A549 (cell line): ENCODE results near the gene CCDC74B. TPM values are rescaled to one million over a fixed set of nuclear protein-coding genes. Genes with fewer than 3 reads are reported as not detected.
"Not testable (repeated sequence)": the region's sequence is repeated elsewhere in the genome, so short reads cannot be mapped to it uniquely, and the experiment has no call there.

Experiments
- ATAC-seq, 2 experiments: fragments of 200-7000 bp in 1 of 2; fragments of >200 bp in 1 of 2; cut with Nextera tagmentation in 1 of 2; cut with Tn5 transposase in 1 of 2; 3 replicates each; pipeline versions ENCODE4 v1.8.0 to v1.9.1; 2018 to 2020; ENCODE audit warnings: mild to moderate bottlenecking in 1 of 2, moderate library complexity in 1 of 2
- CTCF ChIA-PET: fragments of 300-600 bp; sonication (Branson Sonifier 250); formaldehyde crosslinking; extraction: SDS; loops from one replicate; lab custom pipeline; 2021; ENCODE audit warnings: antibody characterized with exemption, inconsistent platforms; lab: Yijun Ruan, JAX
- POLR2A ChIA-PET: fragments of 350-600 bp; formaldehyde crosslinking; extraction: SDS; loops from one replicate; lab custom pipeline; 2021; ENCODE audit warnings: antibody characterized with exemption, inconsistent platforms; lab: Yijun Ruan, JAX
- DNase-seq, 2 experiments: peaks; one replicate each; pipeline versions ENCODE4 v3.0.0 to v3.0.0-alpha.2; 2011 to 2016; ENCODE audit warnings: low read depth in 1 of 2, low spot score in 1 of 2
- FAIRE-seq: peaks from 2 replicates; lab custom pipeline; 2011; peaks lifted over from hg19 to GRCh38; lab: Jason Lieb, UNC
- H3K27ac ChIP-seq, 2 experiments: fragments of >200 bp; sonication (Bioruptor Twin); formaldehyde crosslinking; 3 replicates each; pipeline ENCODE4 v1.5.1; 2016 to 2017
- H3K4me1 ChIP-seq: fragments of >200 bp; sonication (Bioruptor Twin); formaldehyde crosslinking; 3 replicates; pipeline ENCODE4 v1.6.1; 2016
- H3K4me2 ChIP-seq: fragments of >200 bp; sonication (Bioruptor Twin); formaldehyde crosslinking; 3 replicates; pipeline ENCODE4 v1.6.1; 2016
- H3K4me3 ChIP-seq: fragments of >200 bp; sonication (Bioruptor Twin); formaldehyde crosslinking; 3 replicates; pipeline ENCODE4 v1.5.1; 2016
- H3K9me3 ChIP-seq: fragments of >200 bp; sonication (Bioruptor Twin); formaldehyde crosslinking; 3 replicates; pipeline ENCODE4 v1.6.1; 2016
- ATOH8 ChIP-seq: fragments of 250-450 bp; sonication (Bioruptor Pico); IDR thresholded peaks from 2 replicates; pipeline ENCODE4 v1.5.0; 2020; ENCODE audit warnings: low read depth, mild to moderate bottlenecking, moderate library complexity
- BHLHE40 ChIP-seq: IDR thresholded peaks from 2 replicates; pipeline ENCODE4 v1.6.1; 2012; ENCODE audit warnings: low read depth, low read length, inconsistent platforms
- CBX8 ChIP-seq: fragments of 200-600 bp; sonication (generic); IDR thresholded peaks from 2 replicates; pipeline ENCODE4 v1.6.1; 2016
- GATA3 ChIP-seq: IDR thresholded peaks from 2 replicates; pipeline ENCODE4 v1.6.1; 2012; ENCODE audit warnings: borderline replicate concordance
- HEYL ChIP-seq: fragments of 250-450 bp; sonication (Bioruptor Pico); IDR thresholded peaks from 2 replicates; pipeline ENCODE4 v1.8.0; 2021; ENCODE audit warnings: mild to moderate bottlenecking, moderate library complexity
- HMGXB4 ChIP-seq: fragments of 250-450 bp; sonication (Bioruptor Pico); IDR thresholded peaks from 2 replicates; pipeline ENCODE4 v1.5.0; 2021; ENCODE audit warnings: mild to moderate bottlenecking, moderate library complexity, borderline replicate concordance
- MAX ChIP-seq: IDR thresholded peaks from 2 replicates; pipeline ENCODE4 v1.6.1; 2012
- NFE2L2 ChIP-seq: fragments of 150-350 bp; conservative IDR thresholded peaks from 2 replicates; pipeline ENCODE4 v1.6.1; 2014; ENCODE audit warnings: low read length
- NPAS2 ChIP-seq: fragments of 250-450 bp; sonication (Bioruptor Pico); IDR thresholded peaks from 2 replicates; pipeline ENCODE4 v1.8.0; 2022; ENCODE audit warnings: mild to moderate bottlenecking, moderate library complexity, borderline replicate concordance
- NR3C1 ChIP-seq: fragments of >200 bp; sonication (Bioruptor Twin); formaldehyde crosslinking; IDR thresholded peaks from 3 replicates; pipeline ENCODE4 v1.6.1; 2017
- RFX5 ChIP-seq: fragments of 450-650 bp; IDR thresholded peaks from 2 replicates; pipeline ENCODE4 v1.7.1; 2014; ENCODE audit warnings: antibody characterized with exemption, mild to moderate bottlenecking, moderate library complexity
- WGBS: methylation state at CpG from one replicate; pipeline ENCODE4 v1.1.6; 2017; ENCODE audit errors: missing lambda C conversion rate; 5-methylcytosine and 5-hydroxymethylcytosine counted together
- polyA plus RNA-seq, 4 experiments: library from polyadenylated mRNA; depleted of rRNA in 3 of 4; stranded (reverse); fragments of >200 nt; fragmentation: RNase III in 1 of 4; extraction: RNeasy Plus Mini Kit Qiagen cat#74134 plus additional on column Dnase treatment in 1 of 4; gene quantifications; 2 replicates in 3 of 4; 3 replicates in 1 of 4; pipeline ENCODE4 v1.2.3, GENCODE V29; 2011 to 2017
- TF ChIP-seq, protein P1 (sequence below): fragments of >200 bp; sonication (Bioruptor Twin); formaldehyde crosslinking; IDR thresholded peaks from 3 replicates; pipeline ENCODE4 v1.6.1; 2016

Gene CCDC74B
- polyA plus RNA-seq, 2 of the 4 experiments (the other 2 are of a cell fraction): 5.2 to 5.4 TPM

- 94% methylated on average over 2 of the region's 4 CpGs for WGBS
- FAIRE-seq, DNase-seq, POLR2A ChIA-PET, ATAC-seq, H3K4me3 ChIP-seq, H3K4me2 ChIP-seq, H3K9me3 ChIP-seq, H3K27ac ChIP-seq, H3K4me1 ChIP-seq: not testable (repeated sequence)
- CTCF ChIA-PET: interaction anchor here (1.5 kb wide), 1 partner anchor 144 kb away, joined by 5 read pairs; no protein-coding TSS in a partner anchor
Measured at GRCh38 chr2:130188958-130189357, 44.0 kb upstream of the CCDC74B start.

- H3K4me3 ChIP-seq, FAIRE-seq, H3K4me2 ChIP-seq, H3K4me1 ChIP-seq, H3K27ac ChIP-seq, POLR2A ChIA-PET, H3K9me3 ChIP-seq, DNase-seq, ATAC-seq: not testable (repeated sequence)
- 94% methylated on average over 17 of the region's 17 CpGs for WGBS
- CTCF ChIA-PET: interaction anchor here (1.5 kb wide), 1 partner anchor 144 kb away, joined by 5 read pairs; no protein-coding TSS in a partner anchor
Measured at GRCh38 chr2:130187859-130188792, 43.2 kb upstream of the CCDC74B start.

- CTCF ChIA-PET: no interaction called here
- 87% methylated on average over 5 of the region's 8 CpGs for WGBS
- no peak for FAIRE-seq
Measured at GRCh38 chr2:130187268-130187667, 42.4 kb upstream of the CCDC74B start.

GRCh38 chr2:130186391-130186790 is 41.5 kb upstream of the CCDC74B start:
- WGBS: 88% methylated on average over 5 of the region's 5 CpGs
- no peak for ATAC-seq
- Histone ChIP-seq H3K4me2 (no peak overlapping the region), H3K4me1 (peaks cover 9% of the 10 kb centered on the region; the same call in 2 of the 3 replicates), H3K9me3 (no peaks in the 10 kb centered on the region), H3K4me3 (no peak overlapping the region)
- CTCF ChIA-PET: interaction anchor here (1.0 kb wide), 1 partner anchor 146 kb away, joined by 4 read pairs; no protein-coding TSS in a partner anchor
- TF ChIP-seq BHLHE40: no peak
- no peak for TF ChIP-seq NPAS2
- no peak for TF ChIP-seq ATOH8
- TF ChIP-seq, all 56 proteins: peak for 0
- H3K27ac ChIP-seq: no peak overlapping the region
- POLR2A ChIA-PET: interaction anchor here (2.1 kb wide), 1 partner anchor 1301 kb away, joined by 5 read pairs; no protein-coding TSS in a partner anchor
- FAIRE-seq (no peak), DNase-seq (no peak)

More at GRCh38 chr2:130187268-130187667, 42.4 kb upstream of the CCDC74B start:
- DNase-seq: no peak
- no peak overlapping the region for H3K27ac ChIP-seq
- TF ChIP-seq NR3C1 (no peak), HEYL (no peak), RFX5 (no peak), GATA3 (no peak), MAX (no peak), HMGXB4 (no peak), CBX8 (no peak), NFE2L2 (no peak)
- TF ChIP-seq, protein P1, sequence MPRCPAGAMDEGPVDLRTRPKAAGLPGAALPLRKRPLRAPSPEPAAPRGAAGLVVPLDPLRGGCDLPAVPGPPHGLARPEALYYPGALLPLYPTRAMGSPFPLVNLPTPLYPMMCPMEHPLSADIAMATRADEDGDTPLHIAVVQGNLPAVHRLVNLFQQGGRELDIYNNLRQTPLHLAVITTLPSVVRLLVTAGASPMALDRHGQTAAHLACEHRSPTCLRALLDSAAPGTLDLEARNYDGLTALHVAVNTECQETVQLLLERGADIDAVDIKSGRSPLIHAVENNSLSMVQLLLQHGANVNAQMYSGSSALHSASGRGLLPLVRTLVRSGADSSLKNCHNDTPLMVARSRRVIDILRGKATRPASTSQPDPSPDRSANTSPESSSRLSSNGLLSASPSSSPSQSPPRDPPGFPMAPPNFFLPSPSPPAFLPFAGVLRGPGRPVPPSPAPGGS: no peak
- TF ChIP-seq, all 56 proteins: peak for 0
- no peaks in the 10 kb centered on the region for H3K9me3 ChIP-seq
- POLR2A ChIA-PET: interaction anchor here (2.1 kb wide), 1 partner anchor 1300 kb away, joined by 5 read pairs; no protein-coding TSS in a partner anchor
- H3K4me3 ChIP-seq: no peak overlapping the region
- H3K4me2 ChIP-seq: no peak overlapping the region
- peaks cover 9% of the 10 kb centered on the region; the same call in 2 of the 3 replicates for H3K4me1 ChIP-seq
- no peak for ATAC-seq
